8988T (cell line): Measurements from ENCODE around the gene ZNF804A.
"Not testable (repeated sequence)": the region's sequence is repeated elsewhere in the genome, so short reads cannot be mapped to it uniquely, and the experiment has no call there.

Source experiments
- DNase-seq: peaks from one replicate; pipeline ENCODE4 v3.0.0; 2011

The ZNF804A gene

GRCh38 chr2:184729581-184729980 lies 131.3 kb downstream of the ZNF804A start:
- no peak for DNase-seq

- no peak for DNase-seq
Observed at GRCh38 chr2:184730288-184730687, 132.0 kb downstream of the ZNF804A start.

GRCh38 chr2:184734338-184734737 lies 136.0 kb downstream of the ZNF804A start:
- no peak for DNase-seq

- no peak for DNase-seq
Observed at GRCh38 chr2:184735611-184736010, 137.3 kb downstream of the ZNF804A start.

- no peak for DNase-seq
Observed at GRCh38 chr2:184743096-184743495, 144.8 kb downstream of the ZNF804A start.

- no peak for DNase-seq
Observed at GRCh38 chr2:184756161-184756560, 157.8 kb downstream of the ZNF804A start.

GRCh38 chr2:184756885-184757284 lies 158.6 kb downstream of the ZNF804A start:
- no peak for DNase-seq

- DNase-seq: not testable (repeated sequence)
Observed at GRCh38 chr2:184759557-184760255, 161.4 kb downstream of the ZNF804A start.

GRCh38 chr2:184760931-184761330 lies 162.6 kb downstream of the ZNF804A start:
- no peak for DNase-seq

GRCh38 chr2:184765112-184765895 lies 167.0 kb downstream of the ZNF804A start:
- DNase-seq: no peak

- no peak for DNase-seq
Observed at GRCh38 chr2:184767059-184767458, 168.7 kb downstream of the ZNF804A start.

- DNase-seq: no peak
Observed at GRCh38 chr2:184769023-184769422, 170.7 kb downstream of the ZNF804A start.

- no peak for DNase-seq
Observed at GRCh38 chr2:184769686-184770085, 171.4 kb downstream of the ZNF804A start.

GRCh38 chr2:184779777-184780176 lies 181.4 kb downstream of the ZNF804A start:
- DNase-seq: no peak

- DNase-seq: no peak
Observed at GRCh38 chr2:184780384-184780783, 182.1 kb downstream of the ZNF804A start.

- no peak for DNase-seq
Observed at GRCh38 chr2:184780944-184781343, 182.6 kb downstream of the ZNF804A start.

GRCh38 chr2:184783576-184783975 lies 185.2 kb downstream of the ZNF804A start:
- DNase-seq: no peak

- no peak for DNase-seq
Observed at GRCh38 chr2:184793176-184793575, 194.8 kb downstream of the ZNF804A start.

GRCh38 chr2:184799379-184799778 lies 201.1 kb downstream of the ZNF804A start:
- no peak for DNase-seq

- no peak for DNase-seq
Observed at GRCh38 chr2:184814421-184814820, 216.1 kb downstream of the ZNF804A start.

GRCh38 chr2:184815824-184816223 lies 217.5 kb downstream of the ZNF804A start:
- no peak for DNase-seq

- DNase-seq: no peak
Observed at GRCh38 chr2:184824597-184824996, 226.3 kb downstream of the ZNF804A start.

- DNase-seq: no peak
Observed at GRCh38 chr2:184830531-184830930, 232.2 kb downstream of the ZNF804A start.

- no peak for DNase-seq
Observed at GRCh38 chr2:184834699-184835397, 236.5 kb downstream of the ZNF804A start.
